PC-3 (cell line): Measurements from ENCODE around the gene ARVCF. TPM values are rescaled to one million over a fixed set of nuclear protein-coding genes. Genes with fewer than 3 reads are reported as not detected.

Experiments used
- ATAC-seq: fragments of 200-7000 bp; cut with Tn5 transposase; 2 replicates; pipeline ENCODE4 v1.9.1; 2020; ENCODE audit warnings: mild to moderate bottlenecking, moderate library complexity
- BruUV-seq: library from RNA; stranded (reverse); fragments of 400-500 nt; replicated peaks from 2 replicates; lab custom pipeline; 2021; lab: Mats Ljungman, UMichigan
- CTCF ChIA-PET: fragments of 300-600 bp; sonication (Branson Sonifier 250); formaldehyde crosslinking; loops from one replicate; lab custom pipeline; 2022; ENCODE audit warnings: antibody characterized with exemption; lab: Charles Lee
- POLR2A ChIA-PET: fragments of 300-600 bp; sonication (Branson Sonifier 250); formaldehyde crosslinking; loops from one replicate; lab custom pipeline; 2022; ENCODE audit warnings: antibody characterized with exemption; ENCODE audit not compliant: unreplicated experiment; lab: Charles Lee
- DNase-seq: peaks from one replicate; pipeline ENCODE4 v3.0.0-alpha.2; 2015
- H2AFZ ChIP-seq: fragments of 300-600 bp; sonication (generic); 2 replicates; pipeline ENCODE4 v1.6.0; 2016; ENCODE audit warnings: antibody characterized with exemption, low read length
- H3F3A ChIP-seq: fragments of 300-600 bp; sonication (generic); one replicate; pipeline ENCODE4 v1.6.0; 2017; ENCODE audit warnings: antibody characterized with exemption, low read length, control low read depth, mild to moderate bottlenecking; ENCODE audit not compliant: unreplicated experiment
- H3K27ac ChIP-seq: fragments of 300-600 bp; sonication (generic); 2 replicates; pipeline ENCODE4 v1.5.1; 2016; ENCODE audit warnings: mild to moderate bottlenecking, low read length
- H3K27me3 ChIP-seq: fragments of 300-600 bp; sonication (generic); 2 replicates; pipeline ENCODE4 v1.6.1; 2016; ENCODE audit warnings: low read length, mixed read lengths
- H3K36me3 ChIP-seq: fragments of 300-600 bp; sonication (generic); 2 replicates; pipeline ENCODE4 v1.6.1; 2016; ENCODE audit warnings: low read depth, mixed run types, low read length, mixed read lengths
- H3K4me1 ChIP-seq: fragments of 300-600 bp; sonication (generic); 2 replicates; pipeline ENCODE4 v1.5.1; 2016; ENCODE audit warnings: low read length; ENCODE audit not compliant: insufficient read depth
- H3K4me2 ChIP-seq: fragments of 300-600 bp; sonication (generic); 2 replicates; pipeline ENCODE4 v1.6.0; 2016; ENCODE audit warnings: low read length
- H3K4me3 ChIP-seq: fragments of 300-600 bp; sonication (generic); 2 replicates; pipeline ENCODE4 v1.5.1; 2016; ENCODE audit warnings: mild to moderate bottlenecking, low read length, mixed read lengths
- H3K79me2 ChIP-seq: fragments of 300-600 bp; sonication (generic); 2 replicates; pipeline ENCODE4 v1.6.1; 2017; ENCODE audit warnings: low read length, mixed read lengths
- H3K9ac ChIP-seq: fragments of 300-600 bp; sonication (generic); 2 replicates; pipeline ENCODE4 v1.6.0; 2016; ENCODE audit warnings: mild to moderate bottlenecking, low read length
- H3K9me2 ChIP-seq: fragments of 300-600 bp; sonication (generic); replicated peaks from 2 replicates; pipeline ENCODE4 v1.6.1; 2016; ENCODE audit warnings: mixed run types, low read length, mixed read lengths
- H3K9me3 ChIP-seq: fragments of 300-600 bp; sonication (generic); 2 replicates; pipeline ENCODE4 v1.6.1; 2016; ENCODE audit warnings: low read length, mixed read lengths
- H4K20me1 ChIP-seq: fragments of 300-600 bp; sonication (generic); 2 replicates; pipeline ENCODE4 v1.6.1; 2016; ENCODE audit warnings: low read length, mixed read lengths
- CTCF ChIP-seq: fragments of 300-600 bp; sonication (generic); conservative IDR thresholded peaks from 2 replicates; pipeline ENCODE4 v1.5.1; 2017; ENCODE audit warnings: antibody characterized with exemption, low read depth, mild to moderate bottlenecking, low read length
- EZH2 ChIP-seq: fragments of 300-600 bp; sonication (generic); IDR thresholded peaks from one replicate; pipeline ENCODE4 v1.6.1; 2017; ENCODE audit warnings: antibody characterized with exemption, mild to moderate bottlenecking, low read length; ENCODE audit not compliant: unreplicated experiment
- EZH2phosphoT487 ChIP-seq: fragments of 300-600 bp; sonication (generic); IDR thresholded peaks from 2 replicates; pipeline ENCODE4 v1.6.1; 2018; ENCODE audit warnings: mild to moderate bottlenecking, antibody characterized with exemption, low read length, borderline replicate concordance
- intact Hi-C: fragments of 100-400 bp; cut with micrococcal nuclease; formaldehyde crosslinking; loops from 2 replicates; pipeline ENCODE4 v1.9.0; 2023
- total RNA-seq: library from RNA; depleted of rRNA; stranded (reverse); fragments of >200 nt; gene quantifications from 2 replicates; pipeline ENCODE4 v1.2.3, GENCODE V29; 2014

The ARVCF gene
- total RNA-seq, 1 experiment from 2014 or later = 20.0 TPM

- Histone ChIP-seq H3F3A (no peaks in the 10 kb centered on the region), H3K4me1 (no peaks in the 10 kb centered on the region), H3K27me3 (no peaks in the 10 kb centered on the region), H3K9me2 (no peaks in the 10 kb centered on the region), H4K20me1 (no peaks in the 10 kb centered on the region), H3K9me3 (no peaks in the 10 kb centered on the region), H2AFZ (no peak overlapping the region), H3K79me2 (peaks cover 7% of the 10 kb centered on the region; the same call in 1 of the 2 replicates), H3K36me3 (no peaks in the 10 kb centered on the region; the same call in 1 of the 2 replicates), H3K4me3 (no peak overlapping the region), H3K4me2 (no peak overlapping the region), H3K9ac (no peak overlapping the region), H3K27ac (no peak overlapping the region)
- intact Hi-C loops = no loop called here
- no TSS peak for BruUV-seq
- POLR2A ChIA-PET = no interaction called here
- TF ChIP-seq EZH2 (no peak), EZH2phosphoT487 (no peak), CTCF (no peak)
- CTCF ChIA-PET = no interaction called here
- ATAC-seq = no peak
- no peak for DNase-seq
These were observed 16.6 kb upstream of the ARVCF start for GRCh38 chr22:20033045-20033706.

- Histone ChIP-seq H3K27me3 (no peaks in the 10 kb centered on the region), H2AFZ (no peak overlapping the region), H3K9ac (no peak overlapping the region), H3F3A (no peaks in the 10 kb centered on the region), H3K4me1 (no peaks in the 10 kb centered on the region), H3K79me2 (peaks cover 8% of the 10 kb centered on the region; the same call in 1 of the 2 replicates), H4K20me1 (no peaks in the 10 kb centered on the region), H3K9me2 (no peaks in the 10 kb centered on the region), H3K9me3 (no peaks in the 10 kb centered on the region), H3K4me2 (no peak overlapping the region), H3K4me3 (no peak overlapping the region), H3K27ac (no peak overlapping the region), H3K36me3 (no peaks in the 10 kb centered on the region; the same call in 1 of the 2 replicates)
- DNase-seq (no peak), ATAC-seq (no peak)
- ChIA-PET CTCF (no interaction called here), POLR2A (no interaction called here)
- intact Hi-C loops = no loop called here
- TF ChIP-seq EZH2phosphoT487 (no peak), CTCF (no peak), EZH2 (no peak)
- no TSS peak for BruUV-seq
These were observed 15.9 kb upstream of the ARVCF start for GRCh38 chr22:20032407-20032991.
